Fibroblast of pulmonary artery (primary cell): ENCODE measurements around the gene RGCC.

Experiments used
- DNase-seq: peaks from one replicate; pipeline ENCODE4 v3.0.0-alpha.2; 2010; ENCODE audit warnings: low read depth
- H3K4me3 ChIP-seq: replicated peaks from 2 replicates; pipeline ENCODE4 v1.5.1; 2011; ENCODE audit warnings: low read depth, mild to moderate bottlenecking, control low read depth, low read length, moderate library complexity
- TF ChIP-seq, protein P1 (sequence below): IDR thresholded peaks from 2 replicates; pipeline ENCODE4 v1.5.1; 2011; ENCODE audit warnings: mild to moderate bottlenecking, control low read depth, low read length, inconsistent platforms; ENCODE audit errors: missing control alignments

RGCC gene

DNA sequence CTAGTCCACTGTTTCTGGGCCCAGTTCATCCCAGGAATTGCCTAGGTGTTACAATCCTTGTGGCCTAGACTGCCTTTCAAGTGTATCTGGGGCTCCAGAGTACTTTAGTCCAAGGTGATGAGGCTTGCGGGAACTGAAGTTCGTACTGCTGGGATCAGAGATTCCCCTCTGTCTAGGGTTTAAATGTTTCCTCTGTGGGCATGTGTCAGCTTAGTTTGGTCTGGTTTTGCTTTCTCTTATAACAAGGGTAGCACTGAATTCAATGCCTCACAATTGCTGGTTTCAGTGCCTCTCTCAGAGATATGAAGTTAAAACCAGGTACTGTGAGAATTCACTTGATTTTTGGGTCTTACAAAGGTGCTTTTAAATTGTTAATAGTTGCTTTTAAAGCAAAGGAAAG lies 30.8 kb downstream of the RGCC start:
- no peak for DNase-seq
- no peak overlapping the region for H3K4me3 ChIP-seq
- TF ChIP-seq, protein P1, sequence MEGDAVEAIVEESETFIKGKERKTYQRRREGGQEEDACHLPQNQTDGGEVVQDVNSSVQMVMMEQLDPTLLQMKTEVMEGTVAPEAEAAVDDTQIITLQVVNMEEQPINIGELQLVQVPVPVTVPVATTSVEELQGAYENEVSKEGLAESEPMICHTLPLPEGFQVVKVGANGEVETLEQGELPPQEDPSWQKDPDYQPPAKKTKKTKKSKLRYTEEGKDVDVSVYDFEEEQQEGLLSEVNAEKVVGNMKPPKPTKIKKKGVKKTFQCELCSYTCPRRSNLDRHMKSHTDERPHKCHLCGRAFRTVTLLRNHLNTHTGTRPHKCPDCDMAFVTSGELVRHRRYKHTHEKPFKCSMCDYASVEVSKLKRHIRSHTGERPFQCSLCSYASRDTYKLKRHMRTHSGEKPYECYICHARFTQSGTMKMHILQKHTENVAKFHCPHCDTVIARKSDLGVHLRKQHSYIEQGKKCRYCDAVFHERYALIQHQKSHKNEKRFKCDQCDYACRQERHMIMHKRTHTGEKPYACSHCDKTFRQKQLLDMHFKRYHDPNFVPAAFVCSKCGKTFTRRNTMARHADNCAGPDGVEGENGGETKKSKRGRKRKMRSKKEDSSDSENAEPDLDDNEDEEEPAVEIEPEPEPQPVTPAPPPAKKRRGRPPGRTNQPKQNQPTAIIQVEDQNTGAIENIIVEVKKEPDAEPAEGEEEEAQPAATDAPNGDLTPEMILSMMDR: no peak

DNA sequence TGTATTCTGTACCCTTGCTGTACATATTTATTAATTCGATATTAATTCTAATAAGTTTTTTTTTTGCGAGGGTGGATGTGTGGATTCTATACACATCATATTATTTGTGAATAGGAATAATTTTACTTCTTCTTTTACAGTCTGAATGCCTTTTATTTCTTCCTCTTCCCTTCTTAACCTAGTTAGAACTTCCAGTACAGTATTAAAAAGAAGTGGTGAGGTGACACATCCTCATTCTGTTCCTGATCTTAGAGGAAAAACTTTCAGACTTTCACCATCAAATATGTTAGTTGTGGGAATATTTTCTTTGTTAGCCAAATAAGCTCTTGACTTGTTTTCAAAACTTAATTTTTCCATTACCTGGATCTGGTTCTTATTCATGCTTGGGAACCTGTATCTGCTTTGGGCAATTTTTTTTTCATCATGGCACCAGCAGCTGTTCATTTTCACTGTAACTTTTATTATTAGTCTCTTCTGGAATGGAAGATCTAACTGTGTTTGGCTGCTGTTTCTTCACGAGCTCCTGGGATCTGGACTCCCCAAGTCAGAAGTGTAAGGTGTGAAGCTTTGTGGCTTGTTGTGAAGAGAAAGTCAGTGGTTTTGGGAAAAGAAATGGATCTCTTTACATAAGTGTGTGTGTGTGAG lies 33.1 kb downstream of the RGCC start:
- TF ChIP-seq, protein P1: no peak

DNA sequence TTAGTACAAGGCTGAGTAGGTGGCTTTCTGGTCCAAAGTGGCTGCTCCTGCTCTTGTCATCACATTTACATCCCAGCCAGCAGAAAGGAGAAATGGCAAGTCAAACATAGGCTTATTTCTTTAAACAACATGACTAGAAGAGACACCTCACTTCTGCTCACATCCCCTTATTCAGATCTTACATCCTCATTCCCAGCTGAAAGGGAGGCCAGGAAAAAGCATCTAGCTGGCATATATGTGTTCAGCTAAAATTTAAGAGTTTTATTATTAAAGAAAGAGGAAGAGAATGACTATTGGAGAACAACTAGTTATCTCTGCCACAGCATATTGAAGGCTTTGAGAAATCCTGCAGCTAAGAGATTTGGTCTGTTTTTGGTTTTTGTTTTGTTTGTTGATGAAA lies 34.1 kb downstream of the RGCC start:
- TF ChIP-seq, protein P1: no peak
- H3K4me3 ChIP-seq: no peak overlapping the region
- no peak for DNase-seq

More for the DNA sequence above, 33.1 kb downstream of the RGCC start:
- no peak overlapping the region for H3K4me3 ChIP-seq
- DNase-seq: no peak

DNA sequence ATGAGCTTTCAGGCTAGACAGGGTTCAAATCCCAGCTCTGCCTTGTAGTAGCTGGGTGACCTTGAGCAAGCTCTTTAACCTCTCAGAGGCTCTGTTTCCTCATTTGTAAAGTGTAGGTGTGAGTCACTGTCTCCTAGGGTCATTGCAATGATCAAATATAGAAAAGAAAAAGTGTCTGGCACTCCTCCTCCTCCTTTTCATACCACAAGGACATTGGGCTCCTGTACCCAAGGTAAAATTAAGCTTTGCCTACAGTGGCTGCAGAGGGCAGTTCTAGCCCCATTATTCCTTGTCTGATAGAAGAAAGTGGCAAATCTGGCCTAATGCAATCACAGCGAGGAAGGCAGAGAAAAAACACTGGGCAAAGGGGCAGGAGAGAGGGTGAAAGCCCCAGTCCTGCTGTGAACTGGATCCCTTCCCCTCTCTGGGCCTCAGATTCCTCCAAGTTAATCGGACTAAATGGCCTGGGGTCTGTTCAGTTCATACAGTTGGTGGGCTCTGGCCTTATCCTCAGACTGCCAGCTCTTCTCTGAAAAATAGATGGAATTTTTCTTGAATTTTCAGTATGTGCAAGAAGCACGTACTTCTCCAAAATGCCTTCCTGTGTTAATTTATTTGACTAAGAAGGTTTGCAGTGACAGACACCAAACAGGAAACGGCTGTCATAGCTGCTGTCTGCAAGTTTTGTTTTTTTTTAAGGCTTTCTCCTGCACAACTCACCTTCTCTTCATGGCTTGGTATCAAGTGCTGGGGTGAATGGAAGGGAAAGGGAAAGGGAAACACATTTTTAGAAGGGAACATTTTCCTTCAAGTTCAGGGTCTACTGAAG lies 35.3 kb downstream of the RGCC start:
- TF ChIP-seq, protein P1: no peak
- no peak for DNase-seq
- no peak overlapping the region for H3K4me3 ChIP-seq

DNA sequence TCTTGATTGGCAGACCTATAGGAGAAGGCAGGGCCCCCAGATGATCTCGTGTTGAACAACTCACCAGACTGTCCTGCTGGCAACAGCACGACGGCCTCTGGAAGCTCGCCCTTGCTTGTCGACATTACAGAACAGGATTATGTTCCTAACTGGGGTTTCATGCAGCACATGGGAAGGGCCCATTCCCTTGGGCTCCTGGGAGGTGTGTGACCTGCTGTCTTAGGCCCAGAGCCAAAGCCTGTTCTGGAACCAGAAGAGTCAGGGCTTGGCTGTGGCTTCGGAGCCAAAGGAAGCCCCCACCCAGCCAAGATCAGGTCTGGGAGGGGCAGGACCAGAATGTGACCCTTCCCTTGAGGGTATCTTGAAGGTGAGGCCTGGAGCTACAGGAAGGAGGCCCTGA lies 36.9 kb downstream of the RGCC start:
- DNase-seq: no peak
- no peak overlapping the region for H3K4me3 ChIP-seq
- TF ChIP-seq, protein P1: no peak

DNA sequence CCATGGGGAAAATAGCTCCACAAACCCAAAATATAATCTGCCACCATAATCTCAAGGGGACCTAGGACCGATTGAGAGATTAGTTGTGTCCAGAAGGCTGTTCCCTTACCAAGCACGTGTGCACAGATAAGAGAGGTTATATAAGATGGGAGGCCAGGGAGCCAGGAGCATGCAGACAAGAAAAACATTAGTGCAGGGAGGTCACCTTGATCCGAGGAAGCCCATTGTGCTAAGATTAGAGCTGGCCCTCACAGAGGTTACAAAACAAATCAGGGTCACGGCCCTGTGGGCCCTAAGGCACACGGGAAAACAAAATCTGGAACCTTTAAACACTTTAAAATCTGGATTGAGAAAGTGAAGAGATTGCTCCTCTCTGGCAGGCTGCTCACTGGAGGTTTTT lies 37.7 kb downstream of the RGCC start:
- no peak overlapping the region for H3K4me3 ChIP-seq
- TF ChIP-seq, protein P1: no peak
- no peak for DNase-seq
